Neuron (in vitro differentiated cells): ENCODE measurements around the gene CFD.

Source experiments
- H2AFZ ChIP-seq: one replicate; pipeline ENCODE4 v1.6.1; 2013; ENCODE audit warnings: low read depth, mild to moderate bottlenecking, inconsistent platforms, low read length, moderate library complexity
- H3K27me3 ChIP-seq: one replicate; pipeline ENCODE4 v1.6.1; 2013; ENCODE audit warnings: low read length; ENCODE audit not compliant: insufficient read depth
- H3K36me3 ChIP-seq: one replicate; pipeline ENCODE4 v1.6.1; 2013; ENCODE audit warnings: low read length; ENCODE audit not compliant: insufficient read depth
- H3K4me1 ChIP-seq: one replicate; pipeline ENCODE4 v1.6.1; 2013; ENCODE audit warnings: low read length; ENCODE audit not compliant: insufficient read depth
- H3K4me3 ChIP-seq: 2 replicates; pipeline ENCODE4 v1.5.1; 2013; ENCODE audit warnings: mild to moderate bottlenecking, low read length, moderate library complexity
- H3K9me3 ChIP-seq: one replicate; pipeline ENCODE4 v1.6.1; 2013; ENCODE audit warnings: low read length

Gene CFD

GRCh38 chr19:899336-900042 is 40.0 kb downstream of the CFD start:
- Histone ChIP-seq H3K27me3 (no peaks in the 10 kb centered on the region), H3K9me3 (no peaks in the 10 kb centered on the region), H3K4me3 (no peak overlapping the region), H3K36me3 (peaks cover 27% of the 10 kb centered on the region), H2AFZ (no peak overlapping the region), H3K4me1 (peaks cover 7% of the 10 kb centered on the region)

- Histone ChIP-seq H3K36me3 (peaks cover 27% of the 10 kb centered on the region), H3K27me3 (no peaks in the 10 kb centered on the region), H2AFZ (no peak overlapping the region), H3K4me1 (peaks cover 7% of the 10 kb centered on the region), H3K9me3 (no peaks in the 10 kb centered on the region), H3K4me3 (no peak overlapping the region)
These were observed 40.5 kb downstream of the CFD start for GRCh38 chr19:900043-900301.

- Histone ChIP-seq H3K27me3 (no peaks in the 10 kb centered on the region), H2AFZ (no peak overlapping the region), H3K9me3 (no peaks in the 10 kb centered on the region), H3K4me1 (peaks cover 7% of the 10 kb centered on the region), H3K36me3 (peaks cover 27% of the 10 kb centered on the region), H3K4me3 (no peak overlapping the region)
These were observed 41.0 kb downstream of the CFD start for GRCh38 chr19:900302-901111.

- peaks cover 23% of the 10 kb centered on the region for H3K36me3 ChIP-seq
These were observed 42.0 kb downstream of the CFD start for GRCh38 chr19:901216-902092.

GRCh38 chr19:902093-902370 is 42.6 kb downstream of the CFD start:
- Histone ChIP-seq H3K27me3 (no peaks in the 10 kb centered on the region), H2AFZ (no peak overlapping the region), H3K4me3 (no peak overlapping the region), H3K36me3 (peaks cover 17% of the 10 kb centered on the region), H3K9me3 (no peaks in the 10 kb centered on the region), H3K4me1 (peaks cover 7% of the 10 kb centered on the region)

More at GRCh38 chr19:901216-902092, 42.0 kb downstream of the CFD start:
- Histone ChIP-seq H3K4me1 (peaks cover 7% of the 10 kb centered on the region), H3K4me3 (no peak overlapping the region), H2AFZ (no peak overlapping the region), H3K27me3 (no peaks in the 10 kb centered on the region), H3K9me3 (no peaks in the 10 kb centered on the region)

GRCh38 chr19:902446-903226 is 43.2 kb downstream of the CFD start:
- Histone ChIP-seq H2AFZ (no peak overlapping the region), H3K4me3 (no peak overlapping the region), H3K9me3 (no peaks in the 10 kb centered on the region), H3K27me3 (no peaks in the 10 kb centered on the region), H3K4me1 (peaks cover 7% of the 10 kb centered on the region), H3K36me3 (peaks cover 15% of the 10 kb centered on the region)

- Histone ChIP-seq H3K9me3 (no peaks in the 10 kb centered on the region), H3K4me3 (no peak overlapping the region), H3K4me1 (peaks cover 7% of the 10 kb centered on the region), H2AFZ (no peak overlapping the region), H3K36me3 (peaks cover 15% of the 10 kb centered on the region), H3K27me3 (no peaks in the 10 kb centered on the region)
These were observed 43.9 kb downstream of the CFD start for GRCh38 chr19:903266-903797.

GRCh38 chr19:904545-904944 is 45.1 kb downstream of the CFD start:
- Histone ChIP-seq H3K4me3 (no peak overlapping the region), H3K36me3 (peaks cover 11% of the 10 kb centered on the region), H3K9me3 (no peaks in the 10 kb centered on the region), H3K27me3 (no peaks in the 10 kb centered on the region), H2AFZ (no peak overlapping the region), H3K4me1 (no peaks in the 10 kb centered on the region)

GRCh38 chr19:906480-906879 is 47.0 kb downstream of the CFD start:
- Histone ChIP-seq H3K4me1 (no peaks in the 10 kb centered on the region), H3K4me3 (no peak overlapping the region)

GRCh38 chr19:907183-907853 is 47.9 kb downstream of the CFD start:
- Histone ChIP-seq H3K36me3 (no peaks in the 10 kb centered on the region), H2AFZ (no peak overlapping the region), H3K9me3 (peaks cover 3% of the 10 kb centered on the region), H3K4me1 (no peaks in the 10 kb centered on the region), H3K4me3 (no peak overlapping the region), H3K27me3 (no peaks in the 10 kb centered on the region)

More at GRCh38 chr19:906480-906879, 47.0 kb downstream of the CFD start:
- Histone ChIP-seq H3K36me3 (peaks cover 5% of the 10 kb centered on the region), H3K27me3 (no peaks in the 10 kb centered on the region), H2AFZ (no peak overlapping the region), H3K9me3 (peaks cover 2% of the 10 kb centered on the region)

- H3K4me1 ChIP-seq = peaks cover 2% of the 10 kb centered on the region
- no peaks in the 10 kb centered on the region for H3K36me3 ChIP-seq
- H3K27me3 ChIP-seq = no peaks in the 10 kb centered on the region
- no peak overlapping the region for H2AFZ ChIP-seq
- peaks cover 3% of the 10 kb centered on the region for H3K9me3 ChIP-seq
- no peak overlapping the region for H3K4me3 ChIP-seq
These were observed 52.0 kb downstream of the CFD start for GRCh38 chr19:911197-912033.
